Muscle of back (tissue), 11 donors: Measurements from ENCODE around the gene C1QBP. TPM values are rescaled to one million over a fixed set of nuclear protein-coding genes. Genes with fewer than 3 reads are reported as not detected.
"Not testable (repeated sequence)": the region's sequence is repeated elsewhere in the genome, so short reads cannot be mapped to it uniquely, and the experiment has no call there.

ENCODE experiments used
- DNase-seq, 3 donors: peaks; one replicate each; pipeline versions ENCODE4 v3.0.0 to v3.0.0-alpha.2; 2013
- polyA plus RNA-seq, 10 donors: library from polyadenylated mRNA; unstranded; fragments of 120-200 nt; gene quantifications; one replicate each; pipeline ENCODE4 v1.2.1, GENCODE V29; 2013; ENCODE audit not compliant: insufficient read length in 10 of 10

C1QBP gene
- polyA plus RNA-seq, 10 donors, result 104 to 132 (median 119) TPM

DNA sequence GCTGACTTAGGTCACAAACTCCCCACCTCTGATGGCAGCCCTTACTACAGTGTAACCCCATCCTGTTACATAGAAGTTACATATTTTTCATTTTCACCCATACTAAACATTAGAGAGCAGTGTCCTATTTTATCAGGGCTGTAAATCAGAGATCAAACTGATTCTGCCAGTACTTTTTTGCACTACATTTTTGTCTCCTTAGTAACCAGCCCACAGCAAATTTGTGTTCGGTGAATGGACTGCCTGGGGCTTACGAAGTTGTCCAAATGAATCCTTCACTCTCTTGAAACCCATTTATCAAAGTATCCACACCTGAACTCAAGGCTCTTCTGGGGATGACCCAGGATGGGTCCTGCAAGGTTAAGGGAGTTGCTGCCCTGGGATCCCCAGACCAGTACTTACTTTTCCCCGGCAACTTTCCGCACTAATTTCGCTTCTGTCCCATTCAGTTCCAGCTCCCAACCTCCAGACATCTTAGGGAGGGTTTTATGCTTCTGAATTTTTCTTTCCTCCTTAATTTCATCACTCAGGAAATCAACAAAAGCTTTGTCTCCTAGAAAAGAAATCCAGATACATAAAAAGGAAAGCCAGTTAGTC lies 1.1 kb downstream of the C1QBP start:
- no peak for DNase-seq

- not testable (repeated sequence) for DNase-seq
Observed at GRCh38 chr17:5435781-5436315, 3.1 kb downstream of the C1QBP start.

DNA sequence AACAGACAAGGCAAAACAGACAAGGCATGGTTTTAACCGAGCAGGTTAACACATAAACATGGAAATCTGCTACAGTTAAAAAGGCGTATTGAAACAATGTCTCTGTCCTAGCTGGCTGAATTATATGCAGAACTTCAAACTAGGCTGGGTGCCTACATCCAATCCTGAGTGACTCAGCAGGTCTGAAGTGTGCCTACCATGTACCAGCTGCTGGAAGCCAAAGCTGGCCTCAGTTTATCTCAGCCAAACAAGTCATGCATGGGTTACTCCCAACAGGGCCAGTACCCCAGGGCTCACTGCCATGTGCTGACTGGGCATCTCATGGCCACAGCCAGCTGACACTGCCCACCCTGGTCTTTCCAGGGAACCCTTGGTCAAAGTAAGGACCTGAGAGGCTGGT lies 4.0 kb downstream of the C1QBP start:
- DNase-seq, result no peak

DNA sequence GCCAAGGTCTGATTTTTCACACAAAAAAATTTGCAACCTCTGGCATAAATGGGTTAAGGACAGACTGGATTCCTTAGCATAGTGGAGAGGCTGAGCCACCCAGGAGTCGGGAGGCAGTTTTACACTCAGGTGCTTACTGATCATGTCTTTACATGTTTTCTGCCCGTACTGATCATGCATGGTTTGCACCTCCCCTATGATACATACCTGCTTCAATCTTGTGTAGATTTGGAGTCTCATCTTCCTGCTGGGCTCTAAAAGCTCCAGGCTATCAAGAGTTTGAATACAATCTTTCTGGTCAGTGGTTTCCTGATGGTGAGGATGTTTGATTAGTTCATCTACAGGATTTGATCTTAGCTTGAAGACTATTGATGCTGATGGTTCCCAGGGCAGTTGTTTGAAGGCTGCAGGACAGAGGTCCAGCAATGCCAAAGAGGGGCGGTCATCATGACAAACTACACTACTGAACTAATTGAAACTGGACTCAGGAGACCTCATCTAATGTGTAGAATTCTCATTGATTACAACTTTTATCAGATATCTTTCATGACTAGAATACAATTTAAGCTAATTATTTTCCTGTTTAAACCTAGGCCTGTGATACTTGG lies 6.9 kb downstream of the C1QBP start:
- DNase-seq, result no peak

GRCh38 chr17:5431234-5431633 lies 7.7 kb downstream of the C1QBP start:
- not testable (repeated sequence) for DNase-seq

DNA sequence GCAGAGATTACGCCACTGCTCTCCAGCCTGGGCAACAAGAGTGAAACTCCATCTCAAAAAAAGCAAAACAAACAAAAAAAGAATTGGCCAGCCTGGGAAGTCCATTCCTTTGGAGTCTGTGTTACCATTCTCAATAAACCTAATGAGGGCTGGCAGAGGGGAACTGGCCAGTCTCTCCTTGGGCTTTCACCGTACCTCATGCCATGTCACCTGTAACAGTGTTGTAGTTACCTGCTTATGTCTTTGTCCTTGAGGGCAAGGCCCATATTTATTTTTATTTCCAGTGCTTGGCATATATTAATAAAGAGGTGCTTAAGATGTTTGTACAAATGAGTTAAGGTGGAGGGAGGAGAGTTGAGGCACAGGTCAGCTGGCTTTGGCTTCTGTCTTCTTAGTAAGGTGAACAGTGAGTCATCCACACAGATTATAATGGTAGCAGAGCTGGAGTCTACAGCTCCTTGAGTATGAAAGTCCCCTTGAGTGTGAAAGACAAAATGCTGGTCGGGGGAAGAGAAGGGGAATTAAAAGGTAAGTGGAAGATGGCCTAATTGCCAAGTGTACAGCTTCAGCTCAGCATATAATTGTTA lies 8.4 kb downstream of the C1QBP start:
- DNase-seq, result no peak

- DNase-seq, result no peak
Observed at GRCh38 chr17:5429191-5429887, 9.6 kb downstream of the C1QBP start.

GRCh38 chr17:5425826-5426225 lies 13.1 kb downstream of the C1QBP start:
- DNase-seq, result no peak

GRCh38 chr17:5424909-5425308 lies 14.0 kb downstream of the C1QBP start:
- DNase-seq, result no peak

DNA sequence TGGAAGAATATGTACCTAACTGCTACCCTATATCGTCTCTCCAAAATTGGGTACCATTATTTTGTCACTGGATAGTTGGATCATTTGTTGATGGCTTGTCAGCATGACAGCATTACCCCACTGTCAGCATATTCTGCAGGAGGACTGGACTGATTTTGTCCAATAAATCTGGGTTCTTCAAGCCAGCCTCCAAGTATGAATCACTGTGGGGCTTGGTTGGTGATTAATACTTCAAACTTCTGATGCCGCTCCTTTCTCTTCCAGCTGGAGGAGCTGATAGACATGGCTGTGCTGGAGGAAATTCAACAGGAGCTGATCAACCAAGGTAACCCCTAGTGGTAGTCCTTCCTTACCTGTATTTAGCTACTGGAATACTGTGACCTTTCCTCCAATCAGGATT lies 16.4 kb downstream of the C1QBP start:
- DNase-seq, result peak in 1 of 3 donors; percentile 30

- DNase-seq, result peak in 2 of 3 donors; percentile 89
Observed at GRCh38 chr17:5419959-5420653, 18.8 kb downstream of the C1QBP start, which contains the start of gene RPAIN. Gene RPAIN (plus strand): TSS chr17:5420182. CDS start chr17:5420211, 29 bp downstream.

GRCh38 chr17:5419356-5419958 lies 19.5 kb downstream of the C1QBP start, which contains the start of gene NUP88:
Gene NUP88 (minus strand): TSS chr17:5419662. CDS start chr17:5419650, 12 bp downstream.
- peak; percentile 98 to 99 (median 98) for DNase-seq

DNA sequence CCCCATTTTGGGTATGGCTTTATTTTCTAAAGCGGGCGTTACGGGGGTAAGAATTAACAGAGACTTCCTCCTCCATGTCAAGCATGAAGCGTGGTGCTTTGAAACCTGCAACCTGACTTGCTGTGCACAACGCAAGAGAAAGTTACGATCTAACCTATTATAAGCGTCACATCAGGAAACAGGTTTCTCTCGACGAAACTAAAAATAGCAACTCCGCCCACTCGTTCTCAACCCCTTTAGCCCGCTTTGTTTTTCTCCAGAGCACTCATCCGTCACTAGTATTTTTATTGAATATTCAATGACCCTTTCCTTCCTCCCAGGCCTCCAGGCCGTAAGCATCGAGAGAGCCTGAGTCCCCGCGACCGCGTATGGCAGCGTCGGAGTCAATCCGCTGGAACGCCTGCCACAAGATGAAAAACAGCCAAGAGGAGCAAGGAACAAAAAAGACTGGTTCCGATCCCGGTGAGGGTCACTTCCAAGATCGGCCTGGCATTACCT lies 20.0 kb downstream of the C1QBP start:
- DNase-seq, result peak in 1 of 3 donors; percentile 50

DNA sequence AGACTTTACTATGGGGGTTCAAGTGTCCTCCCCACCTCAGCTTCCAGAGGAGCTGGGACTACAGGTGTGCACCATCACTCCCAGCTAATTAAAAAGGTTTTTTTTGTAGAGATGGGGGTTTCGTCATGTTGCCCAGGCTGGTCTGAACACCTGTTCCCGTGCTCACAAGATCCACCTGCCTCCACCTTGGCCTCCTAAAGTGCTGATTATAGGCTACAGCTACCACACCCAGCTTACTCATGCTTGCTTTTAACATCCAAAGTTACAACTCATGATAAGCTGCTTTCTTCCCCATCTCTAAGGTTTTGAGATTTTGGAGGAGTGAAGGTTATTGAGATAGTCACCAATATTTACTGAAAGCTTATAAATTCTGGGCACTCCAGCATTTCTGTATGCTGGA lies 22.1 kb downstream of the C1QBP start:
- no peak for DNase-seq

DNA sequence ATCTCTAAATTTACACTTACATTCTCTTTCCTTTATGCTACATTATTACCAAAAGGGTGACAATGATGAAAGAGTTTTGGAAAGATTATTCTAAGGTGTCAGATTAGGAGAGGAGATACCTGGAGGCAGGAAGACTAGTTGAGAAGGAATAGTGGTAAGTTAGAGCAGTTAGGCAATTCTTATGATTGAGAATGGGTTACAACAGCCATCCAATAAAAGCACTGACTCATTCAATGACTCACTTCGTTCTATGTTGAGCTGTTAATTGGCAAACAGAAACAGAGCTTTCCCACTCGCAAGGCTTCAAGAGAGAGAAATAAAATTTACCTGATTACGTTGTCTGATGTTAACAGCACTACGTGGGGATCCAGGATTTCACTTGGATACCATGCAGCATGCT lies 25.3 kb downstream of the C1QBP start:
- peak in 1 of 3 donors; percentile 48 for DNase-seq

GRCh38 chr17:5410594-5411272 lies 28.2 kb downstream of the C1QBP start:
- DNase-seq, result no peak

DNA sequence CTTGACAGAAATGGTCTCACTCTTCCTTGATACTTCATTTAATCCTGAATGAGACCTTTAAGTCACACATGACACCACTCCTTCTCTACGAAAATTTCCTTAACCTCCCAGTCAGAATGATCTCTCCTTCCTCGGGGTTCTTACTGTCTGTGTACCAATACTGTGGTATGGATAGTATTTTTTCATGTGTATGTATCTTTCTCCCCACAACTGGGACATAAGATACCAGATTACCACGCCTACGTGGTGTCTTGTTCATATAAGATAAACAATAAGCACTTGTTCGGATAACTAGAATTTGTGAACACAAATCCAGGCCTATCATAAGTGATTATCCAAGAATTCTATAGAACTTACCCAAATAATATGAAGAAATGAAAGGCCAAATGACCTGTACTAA lies 30.8 kb downstream of the C1QBP start:
- no peak for DNase-seq

DNA sequence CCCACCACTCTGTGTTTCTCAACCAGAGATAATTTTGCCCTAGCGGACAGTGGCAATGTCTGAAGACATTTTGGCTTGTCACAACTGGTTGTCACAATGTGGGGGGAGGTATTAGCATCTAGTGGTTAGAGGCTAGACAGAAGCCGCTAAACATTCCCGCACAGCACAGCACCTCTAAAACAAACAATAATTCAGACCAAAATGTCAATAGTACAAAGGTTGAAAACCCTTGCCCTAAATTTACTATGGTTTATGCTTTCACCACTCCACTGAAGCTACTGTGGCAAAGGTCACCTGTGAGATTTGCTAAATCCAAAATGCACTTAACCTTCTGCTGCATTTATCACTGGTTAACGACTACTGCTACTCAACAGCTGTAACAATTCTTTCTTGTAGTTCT lies 33.6 kb downstream of the C1QBP start:
- no peak for DNase-seq

DNA sequence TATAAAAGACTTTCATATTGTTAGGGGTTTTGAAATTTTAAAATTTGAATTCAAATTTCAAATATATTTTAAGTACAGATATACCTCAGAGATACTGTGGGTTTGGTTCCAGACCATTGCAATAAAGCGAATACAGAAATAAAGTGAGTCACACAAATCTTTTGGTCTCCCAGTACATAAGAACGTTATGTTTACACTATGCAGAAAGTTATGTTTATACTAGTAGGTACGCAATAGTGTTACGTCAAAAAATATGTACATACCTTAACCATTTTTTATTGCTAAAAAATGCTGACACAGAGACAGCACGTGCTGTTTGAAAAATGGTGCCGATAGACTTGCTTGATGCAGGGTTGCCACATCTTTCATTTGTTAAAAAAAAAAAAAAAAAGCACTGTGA lies 39.2 kb downstream of the C1QBP start:
- no peak for DNase-seq

- no peak for DNase-seq
Observed at GRCh38 chr17:5396612-5397011, 42.3 kb downstream of the C1QBP start.

- no peak for DNase-seq
Observed at GRCh38 chr17:5391678-5392077, 47.3 kb downstream of the C1QBP start.
